ENCODE data around the gene EEF1AKMT4. TPM values are rescaled to one million over a fixed set of nuclear protein-coding genes. Genes with fewer than 3 reads are reported as not detected.
"Not testable (repeated sequence)": the region's sequence is repeated elsewhere in the genome, so short reads cannot be mapped to it uniquely, and the experiment has no call there.

EEF1AKMT4 gene
- total and polyA plus RNA-seq, 5 donors, result 1.1 to 1.8 (median 1.4) TPM

DNA sequence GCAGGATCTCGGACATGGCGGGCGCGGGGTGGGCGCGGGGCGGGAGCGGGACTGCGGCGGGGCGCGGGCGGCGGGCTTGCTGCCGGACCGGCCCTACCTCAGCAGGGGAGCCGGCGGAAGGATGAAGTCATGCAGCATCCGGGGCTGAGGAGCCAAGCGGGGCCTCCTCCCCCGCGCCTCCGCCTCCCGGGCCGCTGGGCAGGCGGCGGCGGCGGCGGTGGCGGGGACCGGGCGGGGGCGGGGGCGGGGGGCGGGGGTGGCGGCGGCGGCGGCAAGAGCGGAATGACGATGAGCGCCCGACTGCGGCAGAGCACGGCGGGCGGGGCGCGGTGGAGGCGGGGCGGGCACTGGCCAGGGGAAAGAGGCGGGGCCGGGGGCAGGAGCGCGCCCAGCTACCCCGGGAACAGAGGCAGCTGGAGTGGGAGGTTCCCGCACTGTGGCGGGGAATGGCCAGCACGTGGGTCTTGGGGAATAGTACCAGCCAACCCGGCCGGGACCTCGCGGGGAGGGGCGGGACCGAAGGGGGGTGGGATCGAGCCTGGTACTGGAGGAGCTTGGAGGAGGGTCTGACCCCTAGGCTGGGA, 11.9 kb downstream of the EEF1AKMT4 start, which contains the start of gene CAMK2N2:
Gene CAMK2N2, minus strand, starts transcription at position 284 of the 584 bp plus-strand sequence. Its CDS starts 268 bp downstream, at position 16.
- no peak within 1 kb of the TSS for H3K27ac ChIP-seq (ENCODE audit: low read length)
- DNase-seq, result peak; percentile 59 to 81 (median 79)
- whole genome bisulfite sequencing, result under 1% methylated on average over 60 of the region's 67 CpGs
- ATAC-seq, result peak; percentile 73 to 75
- no peaks in the 10 kb centered on the region for H3K9me3 ChIP-seq (ENCODE audit: control insufficient read depth, low read length)
- intact Hi-C loops (cut with DNase I), result no loop called here
- peaks cover 3% of the 10 kb centered on the region for H3K4me1 ChIP-seq (ENCODE audit: control insufficient read depth, insufficient read depth, low read length)
- peak within 1 kb of the TSS; percentile 65 for H3K4me3 ChIP-seq (ENCODE audit: low read length)
- no peaks in the 10 kb centered on the region for H3K27me3 ChIP-seq (ENCODE audit: control insufficient read depth, insufficient read depth)

GRCh38 chr3:184261854-184262763, 12.6 kb downstream of the EEF1AKMT4 start:
- Histone ChIP-seq H3K9me3 (ENCODE audit: control insufficient read depth, low read length) (no peaks in the 10 kb centered on the region), H3K27me3 (ENCODE audit: control insufficient read depth, insufficient read depth) (no peaks in the 10 kb centered on the region), H3K27ac (ENCODE audit: low read length) (no peak overlapping the region), H3K4me1 (ENCODE audit: control insufficient read depth, insufficient read depth, low read length) (peaks cover 3% of the 10 kb centered on the region), H3K4me3 (ENCODE audit: low read length) (peak overlapping the region; percentile 65)
- DNase-seq (no peak), ATAC-seq (peak; percentile 9 to 22)
- intact Hi-C loops (cut with DNase I), result no loop called here
- WGBS, result 2% methylated on average over 66 of the region's 66 CpGs

GRCh38 chr3:184262764-184263179, 13.3 kb downstream of the EEF1AKMT4 start:
- no peaks in the 10 kb centered on the region for H3K9me3 ChIP-seq (ENCODE audit: control insufficient read depth, low read length)
- 15% methylated on average over 15 of the region's 15 CpGs for WGBS
- H3K27me3 ChIP-seq (ENCODE audit: control insufficient read depth, insufficient read depth), result no peaks in the 10 kb centered on the region
- intact Hi-C loops (cut with DNase I), result no loop called here
- H3K4me3 ChIP-seq (ENCODE audit: low read length), result no peak overlapping the region
- DNase-seq (no peak), ATAC-seq (no peak)
- H3K4me1 ChIP-seq (ENCODE audit: control insufficient read depth, insufficient read depth, low read length), result peaks cover 3% of the 10 kb centered on the region
- no peak overlapping the region for H3K27ac ChIP-seq (ENCODE audit: low read length)

DNA sequence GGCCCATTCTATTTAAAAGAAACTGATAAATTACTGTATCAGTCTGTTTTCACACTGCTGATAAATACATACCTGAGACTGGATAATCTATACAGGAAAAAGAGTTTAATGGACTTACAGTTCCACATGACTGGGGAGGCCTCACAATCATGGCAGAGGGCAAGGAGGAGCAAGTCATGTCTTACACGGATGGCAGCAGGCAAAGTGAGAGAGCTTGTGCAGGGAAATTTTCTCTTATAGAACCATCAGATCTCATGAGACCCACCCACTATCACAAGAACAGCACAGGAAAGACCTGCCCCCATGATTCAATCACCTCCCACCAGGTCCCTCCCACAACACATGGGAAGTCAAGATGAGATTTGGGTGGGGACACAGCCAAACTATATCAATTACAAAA, 17.8 kb downstream of the EEF1AKMT4 start:
- 88% methylated on average over 1 of the region's 1 CpG for WGBS

DNA sequence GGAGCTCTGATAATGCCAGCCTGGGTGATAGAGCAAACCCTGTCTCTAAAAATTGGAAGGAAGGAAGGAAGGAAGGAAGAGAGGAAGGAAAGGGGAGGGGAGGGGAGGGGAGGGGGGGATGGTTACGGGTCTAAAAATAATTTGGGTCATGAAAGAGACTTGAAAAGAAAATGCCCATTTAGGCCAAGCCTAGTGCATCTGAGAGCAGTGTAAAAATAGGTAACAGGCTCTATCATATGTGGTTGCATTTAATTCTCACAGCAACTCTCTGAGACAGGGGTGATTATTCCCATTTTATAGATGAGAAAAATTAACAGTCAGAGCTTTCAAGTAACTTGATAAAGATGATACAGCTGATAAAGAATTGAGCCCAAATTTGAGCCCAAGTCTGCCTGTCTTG, 22.8 kb downstream of the EEF1AKMT4 start:
- intact Hi-C loops (cut with DNase I), result no loop called here
- DNase-seq, result no peak
- no peaks in the 10 kb centered on the region for H3K9me3 ChIP-seq (ENCODE audit: control insufficient read depth, low read length)
- no peaks in the 10 kb centered on the region for H3K4me1 ChIP-seq (ENCODE audit: control insufficient read depth, insufficient read depth, low read length)
- 32% methylated on average over 1 of the region's 1 CpG for WGBS
- no peak for ATAC-seq
- no peak overlapping the region for H3K27ac ChIP-seq (ENCODE audit: low read length)
- H3K4me3 ChIP-seq (ENCODE audit: low read length), result no peak overlapping the region
- H3K27me3 ChIP-seq (ENCODE audit: control insufficient read depth, insufficient read depth), result no peaks in the 10 kb centered on the region

More for the DNA sequence above, 17.8 kb downstream of the EEF1AKMT4 start:
- H3K9me3 ChIP-seq (ENCODE audit: control insufficient read depth, low read length); ATAC-seq; intact Hi-C loops (cut with DNase I); DNase-seq; H3K4me3 ChIP-seq (ENCODE audit: low read length); H3K27ac ChIP-seq (ENCODE audit: low read length); H3K4me1 ChIP-seq (ENCODE audit: control insufficient read depth, insufficient read depth, low read length); H3K27me3 ChIP-seq (ENCODE audit: control insufficient read depth, insufficient read depth): not testable (repeated sequence)

DNA sequence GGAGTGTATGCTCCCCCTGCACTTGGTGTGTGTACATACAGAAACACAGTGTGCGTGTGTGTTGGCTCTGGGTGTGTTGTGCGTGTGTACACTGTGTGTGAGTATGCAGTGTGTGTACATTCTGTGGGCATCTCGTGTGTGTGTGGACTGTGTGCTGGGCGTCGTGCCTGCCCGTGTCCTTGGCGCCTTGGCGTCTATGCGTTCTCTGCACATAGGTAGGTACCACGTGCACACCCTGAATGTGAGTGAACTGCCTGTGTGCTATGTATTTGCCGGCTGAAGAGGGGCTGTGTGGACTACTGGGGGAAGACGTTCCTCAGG, 25.9 kb downstream of the EEF1AKMT4 start:
- 66% methylated on average over 12 of the region's 12 CpGs for WGBS
- Histone ChIP-seq H3K27ac (ENCODE audit: low read length) (no peak overlapping the region), H3K4me3 (ENCODE audit: low read length) (no peak overlapping the region), H3K27me3 (ENCODE audit: control insufficient read depth, insufficient read depth) (no peaks in the 10 kb centered on the region), H3K4me1 (ENCODE audit: control insufficient read depth, insufficient read depth, low read length) (no peaks in the 10 kb centered on the region), H3K9me3 (ENCODE audit: control insufficient read depth, low read length) (no peaks in the 10 kb centered on the region)
- DNase-seq (no peak), ATAC-seq (no peak)
- intact Hi-C loops (cut with DNase I), result no loop called here

- intact Hi-C loops (cut with DNase I), result no loop called here
Measured at GRCh38 chr3:184275961-184276910, 26.8 kb downstream of the EEF1AKMT4 start, which contains the start of gene ECE2. ECE2 (plus strand) TSS chr3:184276022; CDS start chr3:184276154, 132 bp downstream.

GRCh38 chr3:184277366-184277765, 27.9 kb downstream of the EEF1AKMT4 start:
- no peaks in the 10 kb centered on the region for H3K9me3 ChIP-seq (ENCODE audit: control insufficient read depth, low read length)
- no peak overlapping the region for H3K4me3 ChIP-seq (ENCODE audit: low read length)
- intact Hi-C loops (cut with DNase I), result no loop called here
- ATAC-seq (peak in 1 of 2 donors; percentile 14), DNase-seq (no peak)
- 93% methylated on average over 6 of the region's 6 CpGs for WGBS
- no peaks in the 10 kb centered on the region for H3K4me1 ChIP-seq (ENCODE audit: control insufficient read depth, insufficient read depth, low read length)
- no peaks in the 10 kb centered on the region for H3K27me3 ChIP-seq (ENCODE audit: control insufficient read depth, insufficient read depth)
- no peak overlapping the region for H3K27ac ChIP-seq (ENCODE audit: low read length)

More at GRCh38 chr3:184275961-184276910, 26.8 kb downstream of the EEF1AKMT4 start, which contains the start of gene ECE2:
- peak; percentile 39 to 70 (median 57) for DNase-seq
- Histone ChIP-seq H3K4me3 (ENCODE audit: low read length) (peak within 1 kb of the TSS; percentile 25), H3K4me1 (ENCODE audit: control insufficient read depth, insufficient read depth, low read length) (no peaks in the 10 kb centered on the region), H3K27me3 (ENCODE audit: control insufficient read depth, insufficient read depth) (no peaks in the 10 kb centered on the region), H3K27ac (ENCODE audit: low read length) (no peak within 1 kb of the TSS), H3K9me3 (ENCODE audit: control insufficient read depth, low read length) (no peaks in the 10 kb centered on the region)
- ATAC-seq, result peak; percentile 28 to 56
- 11% methylated on average over 65 of the region's 65 CpGs for WGBS

- DNase-seq (no peak), ATAC-seq (no peak)
- Histone ChIP-seq H3K27ac (ENCODE audit: low read length) (no peak overlapping the region), H3K4me1 (ENCODE audit: control insufficient read depth, insufficient read depth, low read length) (no peaks in the 10 kb centered on the region), H3K4me3 (ENCODE audit: low read length) (no peak overlapping the region), H3K9me3 (ENCODE audit: control insufficient read depth, low read length) (no peaks in the 10 kb centered on the region), H3K27me3 (ENCODE audit: control insufficient read depth, insufficient read depth) (no peaks in the 10 kb centered on the region)
- 93% methylated on average over 4 of the region's 4 CpGs for WGBS
- intact Hi-C loops (cut with DNase I), result loop anchor here in 2 of 4 donors (10.0 kb wide), 1 partner anchor 388 kb away; no protein-coding TSS in a partner anchor
Measured at GRCh38 chr3:184282941-184283340, 33.5 kb downstream of the EEF1AKMT4 start.

- DNase-seq, result no peak
- 92% methylated on average over 8 of the region's 8 CpGs for WGBS
- ATAC-seq, result no peak
- Histone ChIP-seq H3K9me3 (ENCODE audit: control insufficient read depth, low read length) (no peaks in the 10 kb centered on the region), H3K4me1 (ENCODE audit: control insufficient read depth, insufficient read depth, low read length) (no peaks in the 10 kb centered on the region), H3K4me3 (ENCODE audit: low read length) (no peak overlapping the region), H3K27ac (ENCODE audit: low read length) (no peak overlapping the region), H3K27me3 (ENCODE audit: control insufficient read depth, insufficient read depth) (no peaks in the 10 kb centered on the region)
- intact Hi-C loops (cut with DNase I), result loop anchor here in 2 of 4 donors (10.0 kb wide), 1 partner anchor 389 kb away; no protein-coding TSS in a partner anchor
Measured at GRCh38 chr3:184283681-184284080, 34.2 kb downstream of the EEF1AKMT4 start.

All from right cardiac atrium (tissue), 5 donors.